CD4-positive, alpha-beta T cell (primary cell): Measurements from ENCODE around the gene ARFIP1. TPM values are rescaled to one million over a fixed set of nuclear protein-coding genes. Genes with fewer than 3 reads are reported as not detected.
"Not testable (repeated sequence)": the region's sequence is repeated elsewhere in the genome, so short reads cannot be mapped to it uniquely, and the experiment has no call there.

Experiments
- ATAC-seq: fragments of 200-7000 bp; cut with Tn5 transposase; one replicate; pipeline ENCODE4 v1.10.0; 2022; ENCODE audit warnings: mild to moderate bottlenecking; ENCODE audit not compliant: poor library complexity
- CTCF ChIA-PET: fragments of 350-600 bp; sonication (Branson Sonifier 250); formaldehyde crosslinking; loops from one replicate; lab custom pipeline; 2021; ENCODE audit warnings: antibody characterized with exemption, inconsistent platforms; lab: Charles Lee
- POLR2A ChIA-PET: fragments of 350-600 bp; sonication (Branson Sonifier 250); formaldehyde crosslinking; loops from one replicate; lab custom pipeline; 2021; ENCODE audit warnings: antibody characterized with exemption, inconsistent platforms; lab: Charles Lee
- DNase-seq, 14 experiments: peaks; one replicate each; pipeline ENCODE4 v3.0.0-alpha.2; 2013 to 2020; ENCODE audit warnings: mixed read lengths in 2 of 14
- H3K27ac ChIP-seq, 2 donors: one replicate each; pipeline versions ENCODE4 v1.5.1 to v1.7.0; 2013; ENCODE audit warnings: low read length in 2 of 2, low read depth in 1 of 2, mild to moderate bottlenecking in 1 of 2
- H3K27me3 ChIP-seq, 2 experiments: 1 replicate in 1 of 2; 2 replicates in 1 of 2; pipeline versions ENCODE4 v1.6.1 to v1.7.0; 2013; ENCODE audit warnings: low read length in 2 of 2, control low read depth in 1 of 2, mild to moderate bottlenecking in 1 of 2, moderate library complexity in 1 of 2; ENCODE audit not compliant: insufficient read depth in 2 of 2, control insufficient read depth in 1 of 2
- H3K36me3 ChIP-seq: one replicate; pipeline ENCODE4 v1.6.1; 2013; ENCODE audit warnings: low read length, control low read depth; ENCODE audit not compliant: insufficient read depth
- H3K4me1 ChIP-seq: one replicate; pipeline ENCODE4 v1.6.1; 2013; ENCODE audit warnings: low read length, control low read depth; ENCODE audit not compliant: insufficient read depth
- H3K4me3 ChIP-seq: one replicate; pipeline ENCODE4 v1.5.1; 2013; ENCODE audit warnings: mild to moderate bottlenecking, low read length, moderate library complexity
- H3K9me3 ChIP-seq, 2 experiments: 1 replicate in 1 of 2; 2 replicates in 1 of 2; pipeline versions ENCODE4 v1.6.1 to v1.7.0; 2013; ENCODE audit warnings: low read length in 2 of 2, mild to moderate bottlenecking in 2 of 2, control low read depth in 1 of 2, moderate library complexity in 1 of 2; ENCODE audit not compliant: control insufficient read depth in 1 of 2, insufficient read depth in 1 of 2
- H3K27ac Mint-ChIP-seq: one replicate; pipeline ENCODE4 v1.8.0; 2020; ENCODE audit warnings: mixed read lengths
- H3K27me3 Mint-ChIP-seq: one replicate; pipeline ENCODE4 v1.8.0; 2021; ENCODE audit warnings: mixed read lengths
- H3K36me3 Mint-ChIP-seq: one replicate; pipeline ENCODE4 v1.8.0; 2021; ENCODE audit warnings: low read depth, mixed read lengths
- H3K4me1 Mint-ChIP-seq: one replicate; pipeline ENCODE4 v1.8.0; 2021; ENCODE audit warnings: low read depth, mixed read lengths
- H3K4me3 Mint-ChIP-seq: one replicate; pipeline ENCODE4 v1.8.0; 2020; ENCODE audit warnings: mild to moderate bottlenecking, mixed read lengths
- H3K9me3 Mint-ChIP-seq: one replicate; pipeline ENCODE4 v1.8.0; 2020; ENCODE audit warnings: mixed read lengths
- CTCF ChIP-seq: fragments of 200-600 bp; IDR thresholded peaks from one replicate; pipeline ENCODE4 v1.8.0; 2022; ENCODE audit warnings: antibody characterized with exemption, mild to moderate bottlenecking
- intact Hi-C, 2 experiments: fragments of 100-400 bp; cut with DNase I in 1 of 2; cut with micrococcal nuclease in 1 of 2; formaldehyde crosslinking; loops; one replicate each; pipeline versions ENCODE4 v1.15.1 to v1.9.0; 2023 to 2025; cut with DNase I, micrococcal nuclease
- total RNA-seq, 174 experiments: library from RNA in 2 of 174; stranded (reverse) in 2 of 174; gene quantifications; one replicate each; pipeline ENCODE4 v1.2.3 and lab custom pipeline; 2021 to 2026

The ARFIP1 gene
- total RNA-seq, 2 experiments from 2014 or later = 2.6 to 3.0 TPM

- peaks cover 35% of the 10 kb centered on the region for H3K36me3 Mint-ChIP-seq
- H3K4me3 Mint-ChIP-seq = no peak overlapping the region
- ChIA-PET POLR2A (no interaction called here), CTCF (interaction anchor here (0.7 kb wide), 1 partner anchor 233 kb away, joined by 3 read pairs; no protein-coding TSS in a partner anchor)
- peaks cover 28% of the 10 kb centered on the region for H3K4me1 Mint-ChIP-seq
- Histone ChIP-seq H3K4me1 (no peaks in the 10 kb centered on the region), H3K9me3 (peaks cover 12 to 22% of the 10 kb centered on the region in 2 experiments), H3K36me3 (no peaks in the 10 kb centered on the region), H3K27ac (no peak overlapping the region), H3K4me3 (no peak overlapping the region), H3K27me3 (no peaks in the 10 kb centered on the region)
- peak; percentile 56 for ATAC-seq
- no peaks in the 10 kb centered on the region for H3K27me3 Mint-ChIP-seq
- intact Hi-C loops = no loop called here
- H3K27ac Mint-ChIP-seq = no peak overlapping the region
- DNase-seq = peak in 9 of 14 experiments; percentile 11 to 71 (median 28)
- H3K9me3 Mint-ChIP-seq = peaks cover 8% of the 10 kb centered on the region
- TF ChIP-seq CTCF = no peak
Measured at GRCh38 chr4:152850377-152850776, 70.6 kb downstream of the ARFIP1 start.

GRCh38 chr4:152851226-152851625 lies 71.5 kb downstream of the ARFIP1 start:
- H3K27ac ChIP-seq = no peak overlapping the region
- peaks cover 8% of the 10 kb centered on the region for H3K9me3 Mint-ChIP-seq
- no peak for DNase-seq
- no peak for ATAC-seq
- no peak overlapping the region for H3K27ac Mint-ChIP-seq
- no peak overlapping the region for H3K4me3 Mint-ChIP-seq
- TF ChIP-seq CTCF = no peak
- H3K4me1 ChIP-seq = no peaks in the 10 kb centered on the region
- H3K27me3 Mint-ChIP-seq = no peaks in the 10 kb centered on the region
- H3K36me3 ChIP-seq = no peaks in the 10 kb centered on the region
- CTCF ChIA-PET = interaction anchor here (0.7 kb wide), 1 partner anchor 232 kb away, joined by 3 read pairs; no protein-coding TSS in a partner anchor
- peaks cover 28% of the 10 kb centered on the region for H3K4me1 Mint-ChIP-seq
- peaks cover 41% of the 10 kb centered on the region for H3K36me3 Mint-ChIP-seq
- intact Hi-C loops = no loop called here
- H3K9me3 ChIP-seq = peaks cover 12 to 22% of the 10 kb centered on the region in 2 experiments
- H3K27me3 ChIP-seq = no peaks in the 10 kb centered on the region
- POLR2A ChIA-PET = no interaction called here
- no peak overlapping the region for H3K4me3 ChIP-seq

- POLR2A ChIA-PET = no interaction called here
Measured at GRCh38 chr4:152853293-152853692, 73.5 kb downstream of the ARFIP1 start.

GRCh38 chr4:152854016-152854415 lies 74.3 kb downstream of the ARFIP1 start:
- H3K27me3 Mint-ChIP-seq, ATAC-seq, H3K4me1 ChIP-seq, H3K27ac Mint-ChIP-seq, H3K27ac ChIP-seq, H3K4me3 Mint-ChIP-seq, H3K27me3 ChIP-seq, intact Hi-C loops, H3K36me3 ChIP-seq, DNase-seq, CTCF ChIA-PET, H3K9me3 Mint-ChIP-seq, H3K4me3 ChIP-seq, POLR2A ChIA-PET: not testable (repeated sequence)
- H3K36me3 Mint-ChIP-seq = peaks cover 45% of the 10 kb centered on the region
- peaks cover 12 to 22% of the 10 kb centered on the region in 2 experiments for H3K9me3 ChIP-seq
- H3K4me1 Mint-ChIP-seq = peaks cover 17% of the 10 kb centered on the region

More at GRCh38 chr4:152853293-152853692, 73.5 kb downstream of the ARFIP1 start:
- TF ChIP-seq CTCF = no peak
- Histone ChIP-seq H3K36me3 (no peaks in the 10 kb centered on the region), H3K4me1 (no peaks in the 10 kb centered on the region), H3K27ac (no peak overlapping the region), H3K9me3 (peaks cover 12 to 22% of the 10 kb centered on the region in 2 experiments), H3K4me3 (no peak overlapping the region), H3K27me3 (no peaks in the 10 kb centered on the region)
- Mint-ChIP-seq H3K9me3 (peaks cover 8% of the 10 kb centered on the region), H3K27ac (no peak overlapping the region), H3K4me3 (no peak overlapping the region), H3K27me3 (no peaks in the 10 kb centered on the region), H3K4me1 (peaks cover 22% of the 10 kb centered on the region), H3K36me3 (peaks cover 45% of the 10 kb centered on the region)
- ATAC-seq (no peak), DNase-seq (no peak)
- intact Hi-C loops = no loop called here
- CTCF ChIA-PET = no interaction called here
